Prostate gland (tissue), 2 donors: ENCODE results near the gene ZNF324.

Experiments used
- CTCF ChIP-seq, 4 experiments: fragments of 200-600 bp in 2 of 4; fragments of 450-650 bp in 2 of 4; sonication (generic) in 2 of 4; IDR thresholded peaks; 1 replicate in 3 of 4; 2 replicates in 1 of 4; pipeline ENCODE4 v1.5.1; 2016 to 2019; ENCODE audit warnings: antibody characterized with exemption in 4 of 4, mild to moderate bottlenecking in 2 of 4, moderate library complexity in 2 of 4
- POLR2AphosphoS5 ChIP-seq: sonication (generic); formaldehyde crosslinking; IDR thresholded peaks from one replicate; pipeline ENCODE4 v1.6.1; 2017; ENCODE audit warnings: antibody characterized with exemption

GRCh38 chr19:58514564-58515022 is 47.7 kb downstream of the ZNF324 start:
- TF ChIP-seq CTCF (IDR thresholded peaks at IDR 0.05) = no peak
- TF ChIP-seq POLR2AphosphoS5 = no peak
